HUDEP-2 (cell line): ENCODE results near the gene GLI3.

Experiments
- DNase-seq, 76 experiments: peaks; one replicate each; lab custom pipeline; 2025; ENCODE audit not compliant: unreplicated experiment in 76 of 76; lab: John Stamatoyannopoulos, UW

The GLI3 gene

DNA sequence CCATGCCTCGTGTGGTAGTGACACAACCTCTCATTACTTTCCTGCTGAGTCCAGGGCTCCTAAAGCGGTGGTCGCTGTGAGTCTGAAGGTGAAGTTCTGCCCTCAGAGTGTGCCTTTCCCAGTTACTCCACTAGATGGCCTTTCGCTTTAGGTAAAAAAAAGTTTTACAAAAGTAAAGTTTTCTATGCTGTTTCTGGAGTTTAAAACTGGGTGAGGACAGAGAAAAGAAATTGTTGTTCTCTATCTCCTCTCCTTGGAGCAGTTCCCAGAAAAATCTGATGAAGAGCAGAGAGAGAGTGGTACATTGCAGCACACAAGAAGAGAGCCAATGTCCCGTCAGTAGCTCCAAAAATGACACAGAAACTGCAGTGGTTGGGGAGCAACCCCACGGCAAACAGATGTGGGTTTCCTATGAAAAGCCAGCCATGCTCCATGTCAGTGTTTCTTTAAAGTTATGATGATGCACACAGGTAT lies 257.1 kb downstream of the GLI3 start:
- peak in 1 of 76 experiments; percentile 5 for DNase-seq

GRCh38 chr7:41978858-41979257 lies 258.2 kb downstream of the GLI3 start:
- no peak for DNase-seq

DNA sequence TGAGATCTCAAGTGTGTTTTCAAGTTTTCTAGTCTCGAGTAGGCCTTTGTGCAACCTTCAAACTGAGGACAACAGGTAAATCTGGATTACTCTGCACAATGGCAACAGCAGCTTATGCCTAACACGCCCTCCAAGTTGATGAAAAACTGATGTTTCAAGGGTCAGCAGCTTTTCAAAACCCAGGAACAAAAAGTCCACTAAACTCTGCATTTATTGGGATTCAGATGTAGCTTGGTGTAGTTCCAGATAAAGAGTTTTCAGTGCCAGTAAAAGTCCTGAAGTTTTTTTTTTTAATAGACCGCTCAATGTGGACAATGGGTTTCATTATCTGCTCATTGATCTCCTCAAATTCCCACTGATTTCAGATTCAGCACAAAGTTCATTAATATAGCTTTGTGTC lies 259.3 kb downstream of the GLI3 start:
- DNase-seq, result no peak

DNA sequence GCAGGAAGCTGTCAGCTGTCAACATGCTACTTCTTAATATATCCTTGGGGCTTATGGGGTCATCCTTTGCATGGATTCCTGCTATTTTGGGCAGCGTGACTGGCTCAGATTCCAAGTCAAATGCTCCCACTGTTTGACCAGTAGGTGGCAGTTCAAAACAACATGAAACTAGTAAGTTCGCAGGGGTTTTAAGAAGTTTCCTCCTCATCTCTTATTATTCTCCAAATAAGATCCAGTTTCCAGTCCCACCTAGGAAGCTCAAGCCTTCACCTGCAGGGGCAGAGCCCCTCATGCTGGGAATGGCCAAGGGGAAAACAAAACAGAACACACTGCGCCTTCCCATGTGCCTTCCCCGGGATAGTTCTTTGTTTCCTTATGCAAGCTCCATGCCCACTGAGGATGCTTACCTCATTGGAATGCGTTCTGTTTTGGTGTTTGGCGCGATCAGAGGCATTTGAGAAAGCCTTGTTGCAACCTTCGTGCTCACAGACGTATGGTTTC lies 259.8 kb downstream of the GLI3 start:
- peak in 7 of 76 experiments; percentile 0 to 19 (median 3) for DNase-seq

GRCh38 chr7:41976411-41976810 lies 260.6 kb downstream of the GLI3 start:
- DNase-seq, result no peak

DNA sequence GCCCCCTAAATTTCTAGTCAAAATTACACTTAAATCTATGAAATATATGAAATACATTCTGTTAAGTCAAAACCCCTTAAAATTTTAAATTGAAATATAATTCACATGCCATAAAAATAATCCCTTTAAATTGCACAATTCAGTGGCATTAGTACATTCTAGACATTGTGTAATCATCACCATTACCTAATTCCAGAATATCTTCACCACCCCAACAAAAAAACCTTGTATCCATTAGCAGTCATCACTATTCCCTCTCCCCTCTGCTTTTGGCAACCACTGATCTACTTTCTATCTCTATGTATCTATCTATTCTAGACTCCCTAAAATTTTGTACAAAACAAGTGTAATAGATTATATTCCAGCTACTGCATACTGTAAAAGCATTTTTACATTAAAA lies 261.2 kb downstream of the GLI3 start:
- DNase-seq, result no peak

GRCh38 chr7:41974870-41975557 lies 262.0 kb downstream of the GLI3 start:
- DNase-seq, result no peak

DNA sequence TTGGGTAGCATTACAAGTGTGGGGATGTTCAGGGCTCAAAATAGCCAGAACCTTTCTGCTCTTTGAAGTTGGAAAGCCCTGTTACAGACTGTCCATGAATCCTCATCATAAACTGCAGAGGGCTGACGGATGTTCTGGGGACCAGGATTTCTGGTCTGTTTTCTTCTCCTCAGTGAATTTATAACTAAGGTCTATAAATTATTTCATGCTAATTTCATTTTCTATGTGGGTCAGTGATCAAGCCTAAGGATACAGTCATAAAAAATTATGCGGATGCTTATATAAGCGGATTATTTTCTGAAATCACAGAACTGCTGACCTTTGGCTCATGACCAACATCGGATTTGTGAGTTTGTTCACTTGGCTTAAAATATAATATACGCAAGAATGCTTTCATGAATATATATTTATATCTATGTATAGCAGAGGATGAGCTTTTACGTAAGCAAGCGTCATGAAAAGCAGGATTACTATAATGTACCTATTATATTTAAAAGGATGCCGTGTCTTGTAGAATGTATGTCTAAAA lies 263.7 kb downstream of the GLI3 start:
- DNase-seq, result no peak

GRCh38 chr7:41972776-41973175 lies 264.2 kb downstream of the GLI3 start:
- DNase-seq, result no peak

DNA sequence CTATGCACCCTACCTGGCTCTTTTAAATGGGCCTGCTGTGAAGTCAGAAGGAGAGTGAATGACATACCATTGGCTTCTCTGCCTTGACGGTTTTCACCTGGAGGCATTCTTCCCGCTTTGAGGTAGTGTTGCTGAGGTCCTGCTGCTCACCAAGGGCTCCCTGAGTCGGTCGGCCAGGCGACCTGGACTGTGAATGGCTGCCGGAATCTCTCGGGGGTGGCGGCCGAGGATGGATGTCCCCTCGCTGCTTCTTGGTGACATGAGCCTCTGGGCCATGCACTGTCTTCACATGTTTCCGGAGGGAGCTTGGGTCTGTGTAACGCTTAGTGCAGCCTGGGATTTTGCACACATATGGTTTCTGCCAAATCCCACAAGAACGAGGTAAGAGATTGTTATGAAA lies 264.7 kb downstream of the GLI3 start:
- no peak for DNase-seq

DNA sequence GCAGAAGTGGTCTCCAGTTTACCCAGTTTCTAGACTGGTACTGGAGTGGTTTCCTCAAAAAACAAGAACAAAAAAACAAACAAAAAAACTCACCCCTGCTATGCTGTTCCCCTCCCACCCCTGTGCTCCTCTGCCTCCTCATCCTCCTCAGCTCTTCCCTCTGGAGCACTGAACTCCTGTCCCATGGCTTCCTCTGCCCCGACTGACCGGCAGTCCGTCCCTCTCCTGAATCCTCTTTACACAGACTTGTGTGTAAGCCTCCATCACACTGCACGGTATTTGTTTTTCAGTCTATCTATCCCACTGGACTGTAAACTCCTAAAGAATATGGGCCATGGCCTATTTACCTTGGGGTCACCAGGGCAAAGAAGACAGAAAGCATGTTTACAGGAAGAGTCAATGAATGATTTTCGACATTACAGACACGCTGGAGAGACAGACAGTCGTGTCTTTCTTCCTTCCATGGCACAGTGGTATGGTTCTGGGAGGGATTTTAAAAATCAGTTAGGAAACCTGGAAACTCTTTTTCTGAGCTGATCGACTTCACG lies 265.3 kb downstream of the GLI3 start:
- no peak for DNase-seq

- DNase-seq, result no peak
Observed at GRCh38 chr7:41970941-41971340, 266.1 kb downstream of the GLI3 start.

DNA sequence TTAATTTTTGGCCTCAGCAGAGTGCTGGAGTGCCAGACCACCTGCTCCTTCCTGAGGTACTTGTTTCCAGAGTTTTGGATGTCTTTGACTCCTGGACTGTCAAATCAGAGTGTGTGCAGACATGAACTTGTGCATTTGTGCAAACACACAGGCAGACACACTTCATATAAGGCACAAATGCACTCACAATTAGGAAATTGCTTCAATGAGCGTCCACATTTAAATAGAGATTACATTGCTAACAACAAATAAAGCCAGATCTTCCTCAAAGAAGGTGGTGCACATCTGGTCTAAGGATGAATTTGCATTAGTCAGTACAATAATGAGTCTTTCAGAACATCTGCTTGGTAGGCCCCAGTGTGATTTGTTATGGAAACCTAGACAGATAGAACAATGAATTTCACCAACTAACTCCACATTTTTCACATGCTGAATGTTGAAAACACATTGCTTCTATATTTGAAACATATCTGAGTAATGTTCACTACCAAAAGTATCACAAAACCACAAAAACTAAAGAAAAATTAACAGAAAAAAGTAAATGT lies 267.4 kb downstream of the GLI3 start:
- DNase-seq, result no peak

DNA sequence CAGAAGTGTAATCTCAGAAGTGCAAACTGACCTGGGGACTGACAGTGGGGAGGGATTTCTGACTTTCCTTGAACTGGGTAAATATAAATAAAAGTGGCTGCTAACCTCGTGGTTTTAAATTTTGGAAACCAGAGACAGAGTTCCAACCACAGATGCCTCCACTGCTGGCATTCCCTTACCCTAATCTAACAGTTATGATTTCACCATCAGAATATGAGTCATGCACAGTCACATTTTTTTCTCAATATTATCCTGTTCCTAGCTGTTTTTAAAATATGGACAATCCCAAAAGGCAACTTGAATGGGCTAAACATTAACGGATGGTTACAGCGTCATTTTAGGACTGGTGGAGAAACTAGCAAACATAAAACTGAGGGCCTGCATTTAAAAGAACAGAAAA lies 269.9 kb downstream of the GLI3 start:
- DNase-seq, result no peak

GRCh38 chr7:41965951-41966505 lies 271.0 kb downstream of the GLI3 start:
- no peak for DNase-seq

- DNase-seq, result no peak
Observed at GRCh38 chr7:41964849-41965745, 271.9 kb downstream of the GLI3 start.

- DNase-seq, result no peak
Observed at GRCh38 chr7:41964183-41964753, 272.7 kb downstream of the GLI3 start.

DNA sequence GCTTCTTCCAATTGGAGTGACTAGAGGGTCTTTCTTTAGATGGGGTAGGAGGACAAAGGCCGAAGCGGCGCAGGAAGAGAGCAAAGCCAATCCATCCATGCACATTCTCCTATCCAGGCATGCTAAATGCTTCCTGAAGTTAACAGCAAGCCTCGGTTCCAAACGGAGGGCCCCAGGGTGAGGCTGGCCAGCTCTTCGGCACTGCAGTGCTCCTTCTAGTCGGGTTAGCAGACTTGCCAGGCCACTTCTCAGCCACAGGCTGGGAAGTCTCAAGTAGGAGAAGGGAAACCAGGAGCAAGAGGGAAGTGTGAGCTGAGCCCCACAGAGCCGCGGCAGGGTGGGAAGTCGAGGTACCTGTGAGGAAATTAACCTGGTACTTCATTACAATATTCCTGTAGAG lies 280.3 kb downstream of the GLI3 start:
- no peak for DNase-seq

GRCh38 chr7:41955893-41956675 lies 280.9 kb downstream of the GLI3 start:
- peak in 74 of 76 experiments; percentile 1 to 86 (median 58) for DNase-seq
